ENCODE data around the gene ARL14EPL.

ARL14EPL gene

DNA sequence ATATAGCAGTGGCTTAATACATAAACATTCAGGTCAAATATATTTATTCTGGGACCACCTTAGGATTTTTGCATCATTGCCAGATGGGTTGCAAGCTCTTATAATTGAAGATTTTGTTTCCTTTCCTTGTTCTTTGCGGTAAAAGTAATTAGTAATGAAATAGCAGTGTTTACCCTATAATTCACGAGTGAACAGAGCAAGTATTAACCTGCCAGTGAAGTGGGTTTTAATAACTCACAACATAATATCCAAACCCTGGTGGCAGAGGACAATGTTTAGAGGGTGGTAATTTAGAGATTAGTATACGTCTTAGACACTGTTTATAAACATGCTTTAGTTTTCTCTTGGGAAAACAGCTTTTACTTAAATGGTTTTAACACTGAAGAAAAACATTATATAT is 11.8 kb downstream of the ARL14EPL start:
- no peak for DNase-seq (ENCODE audit: low read depth)
- TF ChIP-seq, protein P1, sequence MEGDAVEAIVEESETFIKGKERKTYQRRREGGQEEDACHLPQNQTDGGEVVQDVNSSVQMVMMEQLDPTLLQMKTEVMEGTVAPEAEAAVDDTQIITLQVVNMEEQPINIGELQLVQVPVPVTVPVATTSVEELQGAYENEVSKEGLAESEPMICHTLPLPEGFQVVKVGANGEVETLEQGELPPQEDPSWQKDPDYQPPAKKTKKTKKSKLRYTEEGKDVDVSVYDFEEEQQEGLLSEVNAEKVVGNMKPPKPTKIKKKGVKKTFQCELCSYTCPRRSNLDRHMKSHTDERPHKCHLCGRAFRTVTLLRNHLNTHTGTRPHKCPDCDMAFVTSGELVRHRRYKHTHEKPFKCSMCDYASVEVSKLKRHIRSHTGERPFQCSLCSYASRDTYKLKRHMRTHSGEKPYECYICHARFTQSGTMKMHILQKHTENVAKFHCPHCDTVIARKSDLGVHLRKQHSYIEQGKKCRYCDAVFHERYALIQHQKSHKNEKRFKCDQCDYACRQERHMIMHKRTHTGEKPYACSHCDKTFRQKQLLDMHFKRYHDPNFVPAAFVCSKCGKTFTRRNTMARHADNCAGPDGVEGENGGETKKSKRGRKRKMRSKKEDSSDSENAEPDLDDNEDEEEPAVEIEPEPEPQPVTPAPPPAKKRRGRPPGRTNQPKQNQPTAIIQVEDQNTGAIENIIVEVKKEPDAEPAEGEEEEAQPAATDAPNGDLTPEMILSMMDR (IDR thresholded peaks at IDR 0.05; ENCODE audit: insufficient read depth, low read depth, low read length, missing control alignments), result no peak
- no peak overlapping the region for H3K4me3 ChIP-seq (ENCODE audit: low read length)

DNA sequence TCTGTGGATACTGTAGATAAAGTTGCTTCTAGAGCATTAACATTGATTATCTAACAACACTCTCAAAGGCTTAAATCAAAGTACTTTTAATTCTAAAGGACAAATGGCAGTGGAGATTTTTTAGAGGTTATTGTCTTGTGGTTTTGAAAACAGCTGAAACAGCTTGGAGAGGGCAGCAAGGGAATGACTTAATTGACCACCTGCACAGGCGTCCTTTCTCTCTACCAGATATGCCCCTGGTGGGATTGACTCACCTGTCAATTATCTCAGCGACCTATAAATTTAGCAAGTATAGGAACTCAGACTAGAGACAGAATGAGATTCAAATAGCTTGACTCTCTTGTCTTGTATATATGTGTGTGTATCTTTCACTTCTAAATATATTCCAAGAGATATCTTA is 13.5 kb downstream of the ARL14EPL start:
- H3K4me3 ChIP-seq (ENCODE audit: low read length), result no peak overlapping the region
- TF ChIP-seq, protein P1 (IDR thresholded peaks at IDR 0.05; ENCODE audit: insufficient read depth, low read depth, low read length, missing control alignments), result no peak
- no peak for DNase-seq (ENCODE audit: low read depth)

DNA sequence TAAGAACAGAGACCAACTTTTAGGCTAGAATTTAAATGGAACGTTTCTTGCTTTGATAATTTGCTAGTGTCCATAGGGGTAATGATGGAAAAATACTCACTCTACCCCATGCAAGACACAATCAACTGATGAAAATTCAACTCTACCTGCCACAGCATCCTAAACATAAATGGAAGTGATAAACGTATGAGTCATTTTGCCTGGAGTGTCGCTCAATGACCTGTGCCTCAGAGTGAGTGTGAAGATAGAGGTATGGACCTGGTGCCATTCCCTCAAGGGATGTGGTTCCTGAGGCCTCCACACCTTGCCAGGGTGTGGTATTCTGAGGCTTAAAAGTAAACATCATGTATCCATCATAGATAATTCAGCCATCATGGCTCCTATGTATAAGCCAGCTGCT is 14.0 kb downstream of the ARL14EPL start:
- no peak overlapping the region for H3K4me3 ChIP-seq (ENCODE audit: low read length)
- DNase-seq (ENCODE audit: low read depth), result peak; percentile 15
- TF ChIP-seq, protein P1 (IDR thresholded peaks at IDR 0.05; ENCODE audit: insufficient read depth, low read depth, low read length, missing control alignments), result no peak

DNA sequence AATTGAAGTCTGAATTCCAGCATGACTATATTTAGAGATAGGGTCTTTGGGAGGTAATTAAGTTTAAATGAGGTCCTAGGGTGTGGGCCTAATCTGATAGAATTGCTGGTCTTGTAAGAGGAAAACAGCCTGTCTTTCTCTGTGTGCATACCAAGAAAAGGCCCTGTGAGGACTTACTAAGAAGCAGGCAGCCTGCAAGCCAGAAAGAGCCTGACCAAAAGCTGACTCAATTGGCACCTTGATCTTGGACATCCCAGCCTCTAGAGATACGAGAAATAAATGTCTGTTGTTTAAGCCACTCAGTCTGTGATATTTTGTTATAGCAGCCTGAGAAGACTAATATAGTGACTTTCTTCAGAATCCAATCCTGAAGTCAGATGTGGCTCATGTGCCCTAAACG is 14.6 kb downstream of the ARL14EPL start:
- no peak for DNase-seq (ENCODE audit: low read depth)
- H3K4me3 ChIP-seq (ENCODE audit: low read length), result no peak overlapping the region
- TF ChIP-seq, protein P1 (IDR thresholded peaks at IDR 0.05; ENCODE audit: insufficient read depth, low read depth, low read length, missing control alignments), result no peak

DNA sequence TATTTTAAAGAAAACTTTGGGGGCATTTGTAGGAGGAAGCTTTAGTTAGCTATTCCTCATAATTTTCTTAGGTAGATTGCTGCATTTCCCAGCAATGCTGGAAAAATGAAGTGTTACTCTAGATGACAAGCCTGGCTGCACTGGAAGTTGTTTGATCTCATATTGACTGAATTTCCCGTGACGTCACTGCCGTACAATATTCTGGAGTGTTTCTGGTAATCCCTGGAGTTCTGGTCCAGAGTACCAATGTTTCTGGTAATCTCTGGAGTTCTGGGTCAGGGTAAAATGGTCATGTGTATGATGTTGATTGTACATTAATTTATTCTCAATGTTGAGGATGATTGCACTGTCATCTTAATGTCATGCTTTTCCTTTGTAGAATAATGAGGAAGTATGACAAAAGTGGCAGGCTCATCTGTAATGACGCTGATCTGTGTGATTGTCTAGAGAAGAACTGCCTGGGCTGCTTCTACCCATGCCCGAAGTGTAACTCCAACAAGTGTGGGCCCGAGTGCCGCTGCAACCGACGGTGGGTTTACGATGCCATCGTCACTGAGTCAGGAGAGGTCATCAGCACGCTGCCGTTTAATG is 26.2 kb downstream of the ARL14EPL start:
- no peak overlapping the region for H3K4me3 ChIP-seq (ENCODE audit: low read length)
- no peak for DNase-seq (ENCODE audit: low read depth)
- TF ChIP-seq, protein P1 (IDR thresholded peaks at IDR 0.05; ENCODE audit: insufficient read depth, low read depth, low read length, missing control alignments), result no peak

DNA sequence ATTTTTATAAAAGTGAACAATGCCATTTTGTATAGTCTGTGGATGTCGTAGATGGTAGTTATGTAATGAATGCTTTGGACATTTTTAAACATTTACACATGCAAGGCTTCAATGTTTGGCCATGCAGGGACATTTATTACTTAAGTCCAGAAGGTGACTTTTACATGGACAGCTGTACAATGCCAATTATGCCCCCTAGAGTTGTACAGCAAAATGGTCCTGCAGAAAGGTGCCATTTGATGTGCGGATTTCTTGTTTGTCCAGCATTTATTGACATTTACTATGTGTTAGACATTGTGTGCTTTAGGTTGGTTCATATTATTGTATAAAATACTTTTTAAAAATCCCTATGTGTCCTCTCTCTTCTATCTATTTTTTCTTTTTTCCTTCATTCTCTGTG is 30.1 kb downstream of the ARL14EPL start:
- H3K4me3 ChIP-seq (ENCODE audit: low read length), result no peak overlapping the region
- TF ChIP-seq, protein P1 (IDR thresholded peaks at IDR 0.05; ENCODE audit: insufficient read depth, low read depth, low read length, missing control alignments), result no peak
- no peak for DNase-seq (ENCODE audit: low read depth)

DNA sequence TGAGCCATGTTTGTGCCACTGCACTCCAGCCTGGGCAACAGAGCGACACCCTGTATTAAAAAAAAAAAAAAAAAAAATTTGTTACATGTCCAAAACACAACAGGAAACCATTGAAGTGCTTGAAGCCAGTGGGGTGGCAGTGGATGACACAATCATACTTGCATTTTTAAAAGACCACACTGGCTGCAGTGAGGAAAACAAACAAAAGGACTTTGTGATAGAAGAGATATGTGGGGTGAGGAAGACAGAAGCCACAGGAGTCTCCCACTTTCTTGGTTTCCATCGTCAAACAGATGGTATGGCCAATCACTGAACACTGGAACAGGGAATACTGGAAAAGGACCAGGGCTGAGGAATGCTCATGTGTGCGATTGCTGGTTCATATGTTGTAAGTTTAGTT is 31.7 kb downstream of the ARL14EPL start:
- TF ChIP-seq, protein P1 (IDR thresholded peaks at IDR 0.05; ENCODE audit: insufficient read depth, low read depth, low read length, missing control alignments), result no peak
- DNase-seq (ENCODE audit: low read depth), result no peak
- H3K4me3 ChIP-seq (ENCODE audit: low read length), result no peak overlapping the region

Data from epithelial cell of esophagus (primary cell).